SIG-M5 treated with dmso at 0.1 percent for 504 hours (cell line): ENCODE data around the gene PKP1.

Experiments used
- DNase-seq: peaks from one replicate; lab custom pipeline; 2025; ENCODE audit not compliant: unreplicated experiment; lab: John Stamatoyannopoulos, UW

Gene PKP1

DNA sequence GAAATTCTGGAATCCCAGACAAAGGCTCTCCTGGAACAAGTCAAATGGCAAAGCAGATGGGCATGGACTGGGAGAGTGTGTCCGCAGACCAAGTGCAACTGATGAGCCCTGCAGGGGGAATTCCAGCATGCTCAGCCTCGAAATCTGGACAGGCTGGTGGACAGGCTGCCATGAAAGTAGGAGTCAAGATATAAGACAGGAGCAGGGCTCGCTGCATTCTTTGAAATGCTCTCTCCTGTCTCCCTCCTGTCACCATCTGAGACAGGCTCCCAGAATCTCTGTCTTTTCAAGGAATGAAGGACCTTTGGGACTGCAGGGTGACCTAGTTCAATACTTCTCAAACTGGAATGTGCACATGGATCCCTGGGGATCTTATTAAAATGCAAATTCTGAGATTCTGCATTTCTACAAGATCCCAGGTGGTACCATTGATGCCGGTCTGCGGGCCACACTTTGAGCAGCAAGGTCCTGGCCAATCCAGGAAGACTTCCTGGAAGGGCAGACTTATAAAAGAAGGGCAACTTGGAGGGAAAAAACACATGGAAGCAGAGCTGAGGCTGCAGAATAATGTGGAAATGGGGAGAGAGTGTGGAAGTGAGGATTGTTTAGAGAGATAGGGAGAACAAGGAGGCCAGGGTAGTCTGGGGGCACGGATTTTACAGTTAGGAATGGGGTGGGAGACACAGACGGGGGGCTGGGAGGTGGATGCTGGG lies 64.3 kb downstream of the PKP1 start:
- no peak for DNase-seq

DNA sequence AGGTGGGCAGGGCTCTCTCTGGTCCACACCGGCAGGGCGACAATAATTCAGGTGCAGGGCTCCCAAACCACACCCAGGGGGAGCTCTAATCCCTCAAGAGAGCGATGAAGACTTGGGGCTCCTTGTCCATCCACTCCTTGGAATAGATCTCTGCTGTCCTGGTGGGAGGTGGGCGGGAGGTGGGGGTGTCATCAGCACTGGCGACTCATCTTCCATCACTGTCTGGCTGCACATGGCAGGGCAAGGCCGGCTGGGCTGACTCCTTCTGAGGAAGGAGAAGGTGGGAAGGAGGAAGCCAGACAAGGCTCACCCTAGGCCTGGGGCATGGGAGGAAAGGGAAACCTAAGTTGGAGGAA lies 64.9 kb downstream of the PKP1 start:
- peak; percentile 64 for DNase-seq

GRCh38 chr1:201349092-201349491 lies 65.8 kb downstream of the PKP1 start:
- no peak for DNase-seq

DNA sequence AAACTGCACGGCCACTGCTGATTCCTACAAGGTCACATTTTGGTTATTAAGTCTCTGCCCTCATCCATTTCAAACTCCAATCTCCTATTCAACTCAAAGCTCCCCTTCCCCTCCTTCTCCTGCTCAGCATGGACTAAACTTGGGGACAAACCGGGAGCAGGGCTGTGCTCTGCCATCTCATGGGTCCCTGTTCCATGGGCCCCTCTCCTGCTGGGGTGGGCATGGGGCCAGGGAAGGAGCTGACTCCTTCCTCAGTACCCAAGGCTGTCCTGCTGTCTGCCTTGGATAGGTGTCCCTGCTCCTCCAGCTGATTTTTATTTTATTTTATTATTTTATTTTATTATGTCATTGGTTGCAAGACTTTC lies 67.0 kb downstream of the PKP1 start:
- no peak for DNase-seq

DNA sequence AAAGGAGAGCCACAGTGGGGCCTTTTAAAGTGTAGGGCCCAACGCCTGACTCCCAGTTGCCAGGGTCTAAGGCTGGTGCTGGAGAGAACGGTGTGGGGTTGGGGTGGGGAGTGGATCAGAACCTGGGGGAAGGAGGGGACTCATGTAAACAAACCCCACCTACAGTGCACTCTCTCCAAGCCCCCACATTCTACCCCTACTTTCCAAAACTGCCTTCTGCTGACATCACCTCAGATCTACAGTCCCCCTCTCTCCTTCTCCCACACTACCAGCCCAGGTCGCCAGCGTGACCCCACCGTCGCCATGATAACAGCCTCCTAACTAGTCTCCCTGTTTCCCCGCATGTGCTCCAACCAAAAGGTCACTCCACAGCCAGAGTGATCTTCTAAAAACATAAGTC lies 67.6 kb downstream of the PKP1 start:
- DNase-seq = no peak

DNA sequence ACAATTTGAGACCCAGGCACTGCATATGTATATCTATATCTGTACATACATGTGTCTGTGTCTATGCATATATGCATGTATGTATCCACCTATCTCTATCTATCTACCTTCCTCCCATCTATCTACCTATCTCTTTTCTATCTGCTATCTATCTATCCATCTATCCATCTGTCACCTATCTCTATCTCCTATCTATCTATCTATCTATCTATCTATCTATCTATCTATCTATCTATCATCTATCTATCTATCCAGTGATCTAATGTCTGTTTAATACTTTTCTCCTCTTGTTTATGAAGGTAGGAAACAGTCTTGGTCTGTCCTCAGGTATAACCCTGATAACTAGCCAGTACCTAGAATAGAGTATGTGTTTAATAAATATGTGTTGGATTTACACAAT lies 68.3 kb downstream of the PKP1 start:
- no peak for DNase-seq

DNA sequence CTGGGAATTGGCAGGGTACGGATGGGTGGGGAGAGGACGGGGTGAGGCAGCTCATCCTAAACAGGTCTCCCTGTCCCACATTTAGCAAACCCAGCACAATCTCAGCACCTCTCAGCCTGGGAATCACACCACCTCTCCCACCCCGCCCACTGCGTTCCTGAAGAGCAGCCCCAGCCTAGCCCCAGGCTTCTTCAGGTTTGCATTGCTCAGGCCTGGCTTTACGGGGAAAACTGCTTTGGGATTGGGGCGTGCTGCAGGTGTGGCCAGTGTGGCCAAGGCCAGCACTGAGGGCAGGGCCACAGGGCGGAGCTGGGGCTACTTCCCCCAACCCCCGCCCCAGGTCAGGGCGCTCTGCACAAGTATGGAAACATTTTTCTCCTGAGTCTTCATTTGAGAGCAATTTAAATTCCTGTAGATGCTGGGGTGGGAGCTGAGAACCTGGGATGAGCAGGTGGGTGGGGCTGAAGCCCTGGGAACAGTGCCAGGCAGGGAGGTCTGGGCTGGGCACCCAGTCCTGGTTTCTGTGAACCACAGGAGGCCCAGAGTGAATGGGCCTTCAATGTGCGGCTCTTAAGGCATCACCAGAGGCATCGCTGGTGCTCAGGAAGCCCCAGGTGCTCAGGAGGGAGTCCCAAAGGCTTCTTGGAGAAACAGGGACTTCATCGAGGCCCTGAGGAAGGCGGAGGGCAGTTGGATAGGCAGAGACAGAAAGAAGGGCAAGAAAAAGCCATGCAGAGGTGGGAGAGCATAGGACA lies 70.1 kb downstream of the PKP1 start:
- DNase-seq = no peak

DNA sequence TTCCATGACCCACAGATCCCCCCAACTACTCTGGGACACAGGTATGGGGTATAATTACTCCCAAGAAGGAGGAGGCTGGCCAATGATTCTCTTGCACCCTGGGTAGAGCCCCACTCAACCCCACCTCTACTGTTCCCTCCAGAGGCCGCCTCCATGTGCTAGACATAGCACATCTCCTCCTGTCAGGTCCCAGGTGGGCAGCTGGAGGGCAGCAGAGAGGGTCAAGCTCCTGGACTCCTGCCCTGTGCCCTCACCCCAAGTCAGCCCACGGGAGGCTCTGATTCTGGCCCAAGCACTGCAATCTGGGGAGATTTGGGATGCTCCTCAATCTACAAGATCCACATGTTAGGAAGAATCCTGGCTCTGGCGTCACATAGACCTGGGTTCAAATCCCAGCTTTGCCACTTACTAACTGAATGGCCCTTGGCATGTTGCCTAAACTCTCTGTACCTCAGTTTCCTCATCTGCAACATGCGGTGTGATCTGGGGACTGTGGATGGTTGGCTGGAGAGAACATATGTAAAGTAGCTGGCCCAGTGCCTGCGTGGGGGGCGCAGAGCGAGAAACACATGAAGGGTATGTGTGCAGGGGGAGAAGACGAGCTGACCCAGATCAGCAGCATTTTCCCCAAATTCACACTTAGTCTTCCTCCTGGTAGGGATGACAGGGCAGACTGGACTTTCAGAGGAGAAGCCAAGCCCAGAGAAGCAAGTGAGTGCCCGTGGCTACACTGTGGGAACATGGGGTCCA lies 71.0 kb downstream of the PKP1 start:
- DNase-seq = no peak

DNA sequence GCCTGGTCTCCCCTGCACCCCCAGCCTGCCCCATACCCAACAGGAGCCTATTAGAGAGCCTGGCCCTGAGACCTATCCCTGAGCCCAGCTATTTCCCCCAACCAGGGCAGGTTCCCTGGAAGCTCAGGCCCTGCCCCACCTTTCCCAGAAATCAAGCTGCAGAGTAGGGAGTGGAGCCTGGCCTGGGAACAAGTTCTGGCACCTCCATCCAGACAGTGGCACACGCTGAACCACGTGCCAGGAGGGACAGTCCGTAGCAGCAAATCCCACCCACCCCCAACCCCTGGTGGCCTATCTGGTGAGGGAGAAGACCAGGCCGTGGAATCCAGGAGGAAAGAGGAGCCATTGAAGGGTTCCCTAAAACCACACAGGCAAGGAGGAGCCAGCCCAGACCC lies 71.6 kb downstream of the PKP1 start:
- no peak for DNase-seq

DNA sequence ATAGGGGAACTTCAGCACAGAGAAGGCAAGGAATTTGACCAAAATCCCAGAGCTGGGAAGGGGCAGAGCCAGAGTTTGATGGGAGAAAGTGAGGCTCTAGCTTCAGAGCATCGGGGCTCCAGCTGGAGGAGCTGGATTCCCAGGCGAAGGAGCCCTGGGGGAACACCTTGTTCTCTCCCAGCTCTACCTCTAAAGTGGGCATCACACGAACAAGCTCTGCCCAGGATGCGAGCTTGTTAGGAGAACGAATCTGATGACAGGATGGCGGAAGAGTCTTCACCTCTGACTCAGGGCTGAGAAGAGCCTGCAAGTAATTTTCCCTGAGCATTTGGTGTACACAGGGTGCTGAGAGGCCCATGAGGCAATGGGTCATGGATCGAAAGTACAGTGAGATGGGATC lies 72.2 kb downstream of the PKP1 start:
- no peak for DNase-seq

- DNase-seq = no peak
Measured at GRCh38 chr1:201356236-201356635, 72.9 kb downstream of the PKP1 start.

GRCh38 chr1:201356701-201357100 lies 73.4 kb downstream of the PKP1 start:
- DNase-seq = no peak

DNA sequence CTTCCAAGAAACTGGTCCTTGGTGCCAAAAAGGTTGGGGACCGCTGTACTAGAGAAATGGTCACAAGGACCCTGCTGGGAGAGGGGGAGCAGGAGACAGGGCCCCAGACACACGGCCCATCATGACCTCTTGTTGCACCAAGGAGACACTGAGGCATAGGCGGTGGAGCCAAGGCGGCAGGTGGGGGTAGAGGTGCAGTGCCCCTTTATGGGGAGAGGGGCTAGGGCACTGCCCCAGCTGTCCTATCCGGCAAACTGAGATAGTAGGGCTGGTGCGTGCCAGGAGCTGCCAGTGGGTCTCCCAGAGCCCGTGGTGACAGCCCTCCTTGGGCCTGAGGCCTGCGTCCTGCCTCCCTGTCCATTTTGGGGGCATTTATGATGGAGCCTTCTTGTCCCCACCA lies 73.9 kb downstream of the PKP1 start:
- no peak for DNase-seq

DNA sequence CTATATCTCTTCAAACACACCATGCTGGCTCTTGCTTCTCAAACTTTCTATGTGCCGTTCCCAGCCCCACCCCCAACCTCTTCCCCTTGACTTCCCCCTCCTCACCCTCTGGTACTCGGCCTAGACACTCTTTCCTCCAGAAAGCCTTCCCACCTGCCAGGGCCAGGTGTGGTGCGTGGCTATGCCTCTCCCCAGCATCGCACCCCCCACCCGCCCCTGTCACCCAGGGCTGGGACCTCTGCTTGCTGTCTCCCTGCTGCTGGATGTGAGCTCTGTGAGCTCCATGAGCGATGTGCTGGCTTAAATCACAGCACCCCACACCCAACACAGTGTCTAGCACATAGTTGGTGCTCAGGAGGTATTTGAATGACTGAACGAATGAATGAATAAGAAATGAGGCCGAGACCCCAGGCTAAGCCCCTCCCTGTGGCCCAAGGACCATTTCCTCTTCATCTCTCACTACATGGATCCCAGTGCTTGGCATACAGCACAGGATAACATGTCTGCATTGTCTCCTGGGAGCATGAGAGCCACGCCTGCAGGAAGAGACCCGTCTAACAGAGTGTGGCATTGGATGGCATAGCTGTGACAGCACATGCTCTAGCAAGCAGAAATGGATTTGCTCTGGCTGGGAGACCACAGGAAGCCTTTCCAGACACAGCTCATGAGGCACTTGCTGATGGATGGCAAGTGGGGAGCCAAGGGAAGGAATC lies 74.5 kb downstream of the PKP1 start:
- no peak for DNase-seq

- no peak for DNase-seq
Measured at GRCh38 chr1:201358596-201358995, 75.3 kb downstream of the PKP1 start.

DNA sequence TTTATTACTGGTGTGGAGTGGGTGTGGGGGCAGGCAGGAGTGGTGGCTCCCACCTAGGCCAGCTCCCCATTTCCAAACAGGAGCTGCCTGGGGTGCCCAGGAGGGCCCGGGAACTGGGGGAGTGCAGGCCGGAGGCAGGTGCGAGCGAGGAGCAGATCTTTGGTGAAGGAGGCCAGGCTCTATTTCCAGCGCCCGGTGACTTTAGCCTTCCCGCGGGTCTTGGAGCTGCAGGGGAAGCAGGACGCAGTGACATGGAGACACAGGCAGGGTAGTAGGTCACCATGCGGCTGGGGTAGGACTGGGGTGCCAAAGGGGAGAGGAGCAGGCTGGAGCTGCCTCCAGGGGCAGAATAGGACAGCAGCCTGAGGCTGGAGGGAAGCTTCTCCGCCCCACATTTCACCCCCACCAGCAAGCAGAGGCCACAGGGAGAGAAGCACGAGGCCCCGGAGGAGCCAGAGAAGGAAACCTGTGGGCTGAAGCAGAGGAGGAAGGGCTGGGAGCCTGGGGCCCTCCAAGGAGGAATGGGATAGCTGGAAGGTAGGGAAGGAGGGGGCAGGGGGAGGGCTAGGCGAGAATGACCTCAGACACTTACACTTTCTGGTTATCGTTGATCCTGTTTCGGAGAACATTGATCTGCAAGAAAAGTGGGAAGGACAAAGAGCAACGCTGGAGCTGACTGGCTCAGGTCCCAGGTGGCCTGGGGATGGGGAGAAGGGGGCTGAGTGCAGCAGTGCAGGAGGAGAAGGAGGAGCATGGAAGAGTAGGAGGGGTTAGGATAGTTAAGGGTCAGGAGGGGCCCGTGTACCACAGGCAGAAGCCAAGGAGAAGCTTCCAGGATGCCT lies 75.9 kb downstream of the PKP1 start:
- DNase-seq = no peak

GRCh38 chr1:201359873-201360210 lies 76.5 kb downstream of the PKP1 start:
- no peak for DNase-seq

DNA sequence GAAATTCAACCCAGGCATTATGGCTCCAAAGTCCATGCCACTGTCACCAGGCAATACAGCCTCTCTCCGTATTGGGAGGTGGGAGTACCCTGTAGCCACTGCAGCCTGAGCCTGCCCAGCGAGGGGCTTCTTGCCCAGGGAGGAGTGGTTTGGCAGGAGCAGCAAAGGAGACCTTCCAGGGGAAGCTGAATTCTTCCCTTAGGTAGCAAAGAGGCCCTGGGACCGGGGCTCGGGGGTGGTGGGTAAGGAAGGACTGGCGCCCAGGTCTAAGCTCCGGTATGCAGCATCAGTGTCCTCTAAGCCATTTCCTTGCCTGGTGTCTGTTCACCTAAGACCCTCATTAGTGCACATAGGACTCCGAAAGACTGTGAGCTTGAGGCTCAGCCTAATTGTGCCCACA lies 77.2 kb downstream of the PKP1 start:
- DNase-seq = no peak

- no peak for DNase-seq
Measured at GRCh38 chr1:201360901-201361651, 77.8 kb downstream of the PKP1 start.
